Hepatocyte (in vitro differentiated cells): Measurements from ENCODE around the gene CEP170B. TPM values are rescaled to one million over a fixed set of nuclear protein-coding genes. Genes with fewer than 3 reads are reported as not detected.

ENCODE experiments used
- DNase-seq: peaks from one replicate; pipeline ENCODE4 v3.0.0-alpha.2; 2016; ENCODE audit warnings: low spot score
- H2AFZ ChIP-seq: fragments of 200-600 bp; sonication (generic); 2 replicates; pipeline ENCODE4 v1.6.0; 2016; ENCODE audit warnings: antibody characterized with exemption, mild to moderate bottlenecking
- H3K27ac ChIP-seq: fragments of 200-600 bp; sonication (generic); 2 replicates; pipeline ENCODE4 v1.5.1; 2016; ENCODE audit warnings: mild to moderate bottlenecking
- H3K27me3 ChIP-seq: fragments of 200-600 bp; sonication (generic); 2 replicates; pipeline ENCODE4 v1.6.1; 2016
- H3K36me3 ChIP-seq: fragments of 200-600 bp; sonication (generic); replicated peaks from 2 replicates; pipeline ENCODE4 v1.5.1; 2016; ENCODE audit warnings: low read depth; ENCODE audit not compliant: insufficient read depth
- H3K4me1 ChIP-seq: fragments of 200-600 bp; sonication (generic); 2 replicates; pipeline ENCODE4 v1.5.1; 2016; ENCODE audit warnings: mild to moderate bottlenecking, moderate library complexity; ENCODE audit not compliant: insufficient read depth
- H3K4me2 ChIP-seq: fragments of 200-600 bp; sonication (generic); 2 replicates; pipeline ENCODE4 v1.6.0; 2016
- H3K4me3 ChIP-seq: fragments of 200-600 bp; sonication (generic); 2 replicates; pipeline ENCODE4 v1.5.1; 2016; ENCODE audit warnings: mild to moderate bottlenecking
- H3K79me2 ChIP-seq: fragments of 200-600 bp; sonication (generic); 2 replicates; pipeline ENCODE4 v1.6.0; 2017; ENCODE audit warnings: mild to moderate bottlenecking
- H3K9me2 ChIP-seq: fragments of 200-600 bp; sonication (generic); replicated peaks from 2 replicates; pipeline ENCODE4 v1.6.0; 2017; ENCODE audit warnings: mild to moderate bottlenecking; ENCODE audit not compliant: insufficient read depth
- H3K9me3 ChIP-seq: fragments of 200-600 bp; sonication (generic); 2 replicates; pipeline ENCODE4 v1.5.1; 2016; ENCODE audit warnings: low read depth, mild to moderate bottlenecking
- H4K20me1 ChIP-seq: fragments of 200-600 bp; sonication (generic); 2 replicates; pipeline ENCODE4 v1.6.0; 2016; ENCODE audit warnings: mild to moderate bottlenecking; ENCODE audit not compliant: insufficient read depth, poor library complexity, severe bottlenecking
- EZH2 ChIP-seq: fragments of 200-600 bp; sonication (generic); IDR thresholded peaks from 2 replicates; pipeline ENCODE4 v1.6.1; 2016; ENCODE audit warnings: antibody characterized with exemption, mild to moderate bottlenecking, borderline replicate concordance
- EZH2phosphoT487 ChIP-seq: fragments of 200-600 bp; sonication (generic); IDR thresholded peaks from one replicate; pipeline ENCODE4 v1.6.1; 2018; ENCODE audit warnings: antibody characterized with exemption, mild to moderate bottlenecking, low read depth, moderate library complexity; ENCODE audit not compliant: unreplicated experiment, severe bottlenecking
- WGBS: methylation state at CpG from one replicate; pipeline ENCODE4 v1.1.6; 2016; ENCODE audit warnings: low lambda C conversion rate; ENCODE audit errors: missing lambda C conversion rate; 5-methylcytosine and 5-hydroxymethylcytosine counted together
- polyA plus RNA-seq: library from polyadenylated mRNA; unstranded; fragments of >200 nt; fragmentation: Nextera tagmentation; extraction: Ambion mirVana; gene quantifications from 2 replicates; pipeline ENCODE4 v1.2.1, GENCODE V29; 2016
- total RNA-seq: library from RNA; depleted of rRNA; stranded (reverse); fragments of >200 nt; gene quantifications from 2 replicates; pipeline ENCODE4 v1.2.3, GENCODE V29; 2014
- TF ChIP-seq, protein P1 (sequence below): fragments of 200-600 bp; sonication (generic); IDR thresholded peaks from 2 replicates; pipeline ENCODE4 v1.5.1; 2016; ENCODE audit warnings: antibody characterized with exemption, mild to moderate bottlenecking; ENCODE audit not compliant: poor library complexity

The CEP170B gene
- total and polyA plus RNA-seq, 2 experiments from 2014 or later: 7.6 to 20.3 TPM

DNA sequence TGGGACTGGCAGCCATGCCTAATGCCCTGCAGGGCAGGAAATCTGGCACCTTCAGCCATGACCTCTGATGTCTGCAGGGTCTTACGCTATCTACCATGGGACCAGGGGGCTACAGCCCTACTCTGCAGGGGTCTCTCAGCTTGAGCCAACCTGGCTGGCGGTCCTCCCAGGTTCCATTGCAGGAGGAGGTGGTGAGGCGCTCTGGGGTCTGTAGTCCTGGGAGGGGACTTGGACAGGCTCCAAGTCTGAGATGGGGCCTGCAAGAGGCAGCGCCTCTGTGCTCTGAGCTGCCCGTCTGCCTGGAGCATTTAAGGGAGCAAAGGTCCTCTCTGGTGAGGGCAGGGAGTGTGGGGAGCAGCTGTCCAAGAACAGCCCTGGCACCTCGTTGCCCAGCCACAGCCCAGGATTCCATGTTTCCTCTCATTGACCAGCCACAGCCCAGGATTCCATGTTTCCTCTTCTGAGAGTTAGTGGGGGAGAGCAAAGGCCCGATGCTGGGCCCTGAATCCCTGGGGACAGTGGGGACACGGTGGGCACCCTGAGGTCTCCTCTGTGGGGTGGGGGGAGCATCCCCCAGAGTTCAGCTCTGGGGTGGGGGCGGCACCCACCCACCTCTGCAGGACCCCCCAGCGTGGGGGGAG is 60.3 kb downstream of the CEP170B start:
- TF ChIP-seq, protein P1, sequence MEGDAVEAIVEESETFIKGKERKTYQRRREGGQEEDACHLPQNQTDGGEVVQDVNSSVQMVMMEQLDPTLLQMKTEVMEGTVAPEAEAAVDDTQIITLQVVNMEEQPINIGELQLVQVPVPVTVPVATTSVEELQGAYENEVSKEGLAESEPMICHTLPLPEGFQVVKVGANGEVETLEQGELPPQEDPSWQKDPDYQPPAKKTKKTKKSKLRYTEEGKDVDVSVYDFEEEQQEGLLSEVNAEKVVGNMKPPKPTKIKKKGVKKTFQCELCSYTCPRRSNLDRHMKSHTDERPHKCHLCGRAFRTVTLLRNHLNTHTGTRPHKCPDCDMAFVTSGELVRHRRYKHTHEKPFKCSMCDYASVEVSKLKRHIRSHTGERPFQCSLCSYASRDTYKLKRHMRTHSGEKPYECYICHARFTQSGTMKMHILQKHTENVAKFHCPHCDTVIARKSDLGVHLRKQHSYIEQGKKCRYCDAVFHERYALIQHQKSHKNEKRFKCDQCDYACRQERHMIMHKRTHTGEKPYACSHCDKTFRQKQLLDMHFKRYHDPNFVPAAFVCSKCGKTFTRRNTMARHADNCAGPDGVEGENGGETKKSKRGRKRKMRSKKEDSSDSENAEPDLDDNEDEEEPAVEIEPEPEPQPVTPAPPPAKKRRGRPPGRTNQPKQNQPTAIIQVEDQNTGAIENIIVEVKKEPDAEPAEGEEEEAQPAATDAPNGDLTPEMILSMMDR: no peak
- no peak for TF ChIP-seq EZH2
- TF ChIP-seq EZH2phosphoT487: no peak
- Histone ChIP-seq H3K27ac (no peak overlapping the region), H3K4me2 (no peak overlapping the region), H3K36me3 (no peaks in the 10 kb centered on the region), H3K79me2 (no peaks in the 10 kb centered on the region), H4K20me1 (no peaks in the 10 kb centered on the region), H3K9me3 (no peaks in the 10 kb centered on the region), H2AFZ (no peak overlapping the region), H3K9me2 (no peaks in the 10 kb centered on the region), H3K4me3 (no peak overlapping the region), H3K4me1 (no peaks in the 10 kb centered on the region), H3K27me3 (peaks cover under 1% of the 10 kb centered on the region)
- WGBS: 75% methylated on average over 7 of the region's 10 CpGs
- no peak for DNase-seq

DNA sequence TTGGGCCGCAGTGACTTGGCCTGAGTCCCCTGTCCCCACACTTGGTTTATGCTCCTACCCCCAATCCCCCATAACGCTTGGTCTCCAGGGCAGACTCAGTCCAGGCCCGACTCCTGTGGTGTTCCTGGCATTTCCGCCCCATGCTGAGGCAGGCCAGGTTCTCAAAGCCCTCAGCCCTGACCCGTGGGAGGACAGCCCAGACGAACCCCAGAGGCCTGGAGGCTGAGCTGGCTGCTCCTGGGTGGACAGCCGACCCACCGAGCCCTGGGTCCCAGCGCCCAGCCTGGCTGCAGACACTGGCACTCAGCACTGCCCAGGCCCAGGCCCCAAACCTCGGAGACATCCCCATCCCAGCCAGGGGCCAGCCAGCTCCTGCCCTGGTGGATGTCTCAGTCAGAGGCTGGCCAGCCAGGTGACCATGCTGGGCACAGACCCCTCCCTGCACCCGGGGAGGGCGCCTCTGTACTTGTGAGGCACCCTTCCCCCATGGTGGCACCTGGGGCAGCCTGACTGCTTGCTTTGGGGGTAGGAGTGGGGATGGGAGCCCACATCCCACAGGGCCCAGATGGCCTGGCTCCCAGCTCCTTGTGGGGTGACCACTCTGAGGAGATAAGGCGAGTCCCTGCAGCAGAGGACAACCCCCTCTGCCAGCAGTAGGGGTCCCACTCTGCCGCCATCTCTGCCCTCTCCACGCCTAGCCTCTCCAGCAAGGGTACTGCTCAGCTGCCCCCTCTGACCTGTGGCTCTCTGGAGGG is 61.0 kb downstream of the CEP170B start:
- H4K20me1 ChIP-seq: no peaks in the 10 kb centered on the region
- H3K79me2 ChIP-seq: no peaks in the 10 kb centered on the region
- H3K4me3 ChIP-seq: no peak overlapping the region
- DNase-seq: no peak
- peaks cover 5% of the 10 kb centered on the region for H3K27me3 ChIP-seq
- H3K9me3 ChIP-seq: no peaks in the 10 kb centered on the region
- 87% methylated on average over 15 of the region's 15 CpGs for WGBS
- H3K36me3 ChIP-seq: no peaks in the 10 kb centered on the region
- H3K4me1 ChIP-seq: no peaks in the 10 kb centered on the region
- H3K4me2 ChIP-seq: no peak overlapping the region
- no peak overlapping the region for H3K27ac ChIP-seq
- no peak overlapping the region for H2AFZ ChIP-seq
- TF ChIP-seq EZH2: no peak
- TF ChIP-seq, protein P1: no peak
- no peak for TF ChIP-seq EZH2phosphoT487
- no peaks in the 10 kb centered on the region for H3K9me2 ChIP-seq

DNA sequence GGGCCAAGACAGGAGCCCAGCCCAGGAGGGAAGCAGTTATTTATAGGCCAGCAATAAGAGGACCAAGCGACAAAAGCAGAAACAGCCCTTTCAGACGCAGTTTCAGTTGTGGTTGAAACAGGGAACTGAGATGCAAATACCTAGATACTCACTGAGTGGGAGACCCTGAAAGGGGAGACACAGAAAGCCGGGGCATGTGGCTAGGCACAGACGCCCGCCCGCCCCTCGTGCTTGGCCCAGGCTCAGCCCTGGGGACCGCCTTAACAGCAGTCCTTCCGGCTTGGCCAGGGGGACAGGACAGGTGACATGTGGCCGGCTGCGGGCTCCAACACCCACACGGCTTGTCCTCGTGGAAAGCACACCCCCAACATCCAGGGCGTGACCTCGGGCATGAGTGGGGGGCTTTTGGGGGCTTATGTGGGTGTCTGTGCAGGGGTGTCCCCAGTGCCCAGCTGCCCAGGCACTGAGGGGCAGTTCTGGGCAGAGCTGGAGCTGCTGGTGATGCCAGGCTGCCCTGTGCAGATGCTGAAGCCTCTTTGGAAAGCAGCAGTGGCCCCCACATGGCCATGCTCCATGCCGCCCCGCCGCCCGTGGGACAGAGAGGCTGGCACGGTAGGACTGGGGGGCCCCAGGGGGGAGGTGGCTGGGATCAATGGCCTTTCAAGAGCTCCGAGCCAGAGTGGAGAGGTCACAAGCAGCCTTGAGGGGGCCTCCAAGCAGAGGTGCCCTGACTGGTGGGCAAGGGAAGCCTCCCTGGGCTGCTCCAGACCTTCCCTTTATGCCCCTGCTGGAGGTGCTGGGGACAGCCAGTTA is 61.8 kb downstream of the CEP170B start:
- no peaks in the 10 kb centered on the region for H4K20me1 ChIP-seq
- no peak overlapping the region for H3K27ac ChIP-seq
- H3K36me3 ChIP-seq: no peaks in the 10 kb centered on the region
- no peaks in the 10 kb centered on the region for H3K79me2 ChIP-seq
- H3K27me3 ChIP-seq: peaks cover 12% of the 10 kb centered on the region
- no peak for DNase-seq
- no peak overlapping the region for H2AFZ ChIP-seq
- no peak overlapping the region for H3K4me3 ChIP-seq
- no peaks in the 10 kb centered on the region for H3K4me1 ChIP-seq
- H3K4me2 ChIP-seq: no peak overlapping the region
- H3K9me3 ChIP-seq: no peaks in the 10 kb centered on the region
- no peaks in the 10 kb centered on the region for H3K9me2 ChIP-seq
- WGBS: 89% methylated on average over 19 of the region's 21 CpGs
- TF ChIP-seq EZH2: no peak
- TF ChIP-seq, protein P1: no peak
- TF ChIP-seq EZH2phosphoT487: no peak
